ENCODE measurements around the gene SHROOM2.
"Not testable (repeated sequence)": the region's sequence is repeated elsewhere in the genome, so short reads cannot be mapped to it uniquely, and the experiment has no call there.

The SHROOM2 gene

GRCh38 chrX:9785944-9786797 lies at the start of gene SHROOM2:
Gene SHROOM2 (plus strand): TSS chrX:9786429. CDS start chrX:9786546, 117 bp downstream.
- no peak for DNase-seq

- no peak for DNase-seq
Observed at GRCh38 chrX:9737363-9737762, 48.9 kb upstream of the SHROOM2 start.

GRCh38 chrX:9738151-9738550 lies 48.1 kb upstream of the SHROOM2 start:
- no peak for DNase-seq

GRCh38 chrX:9739130-9739529 lies 47.1 kb upstream of the SHROOM2 start:
- no peak for DNase-seq

DNA sequence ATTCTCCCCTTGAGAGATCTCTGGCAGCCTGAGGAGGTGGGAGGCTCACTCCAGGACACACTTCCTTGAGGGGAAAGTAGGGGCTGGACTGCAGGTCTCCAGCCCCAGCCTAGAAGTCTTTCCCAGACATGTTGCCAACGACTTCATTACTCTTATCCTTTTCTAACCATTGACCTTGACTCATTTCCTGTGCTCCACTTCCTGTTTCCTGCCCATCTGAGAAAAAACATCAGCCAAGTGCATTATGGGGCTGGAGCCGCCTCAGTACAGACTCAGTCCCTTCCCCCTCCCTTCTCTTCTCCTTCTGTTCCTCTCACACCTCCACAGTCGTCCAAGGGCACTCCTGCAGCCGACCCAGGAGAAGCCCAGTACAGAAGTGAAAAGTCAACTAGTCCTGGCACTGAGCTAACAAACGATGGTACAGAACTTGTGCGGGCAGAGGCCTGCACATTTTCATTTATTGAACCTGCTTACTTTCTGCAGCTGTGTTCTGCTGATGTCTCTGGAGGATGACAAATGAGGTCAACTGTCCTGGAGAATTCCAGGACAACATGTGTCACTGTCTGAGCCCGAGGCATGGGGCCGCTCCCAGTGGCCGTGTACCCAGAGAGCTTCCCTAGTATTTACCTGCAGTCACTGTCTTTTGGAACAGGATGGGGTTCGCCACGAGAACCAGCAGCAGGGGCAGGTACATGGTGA lies 40.7 kb upstream of the SHROOM2 start:
- DNase-seq, result no peak

DNA sequence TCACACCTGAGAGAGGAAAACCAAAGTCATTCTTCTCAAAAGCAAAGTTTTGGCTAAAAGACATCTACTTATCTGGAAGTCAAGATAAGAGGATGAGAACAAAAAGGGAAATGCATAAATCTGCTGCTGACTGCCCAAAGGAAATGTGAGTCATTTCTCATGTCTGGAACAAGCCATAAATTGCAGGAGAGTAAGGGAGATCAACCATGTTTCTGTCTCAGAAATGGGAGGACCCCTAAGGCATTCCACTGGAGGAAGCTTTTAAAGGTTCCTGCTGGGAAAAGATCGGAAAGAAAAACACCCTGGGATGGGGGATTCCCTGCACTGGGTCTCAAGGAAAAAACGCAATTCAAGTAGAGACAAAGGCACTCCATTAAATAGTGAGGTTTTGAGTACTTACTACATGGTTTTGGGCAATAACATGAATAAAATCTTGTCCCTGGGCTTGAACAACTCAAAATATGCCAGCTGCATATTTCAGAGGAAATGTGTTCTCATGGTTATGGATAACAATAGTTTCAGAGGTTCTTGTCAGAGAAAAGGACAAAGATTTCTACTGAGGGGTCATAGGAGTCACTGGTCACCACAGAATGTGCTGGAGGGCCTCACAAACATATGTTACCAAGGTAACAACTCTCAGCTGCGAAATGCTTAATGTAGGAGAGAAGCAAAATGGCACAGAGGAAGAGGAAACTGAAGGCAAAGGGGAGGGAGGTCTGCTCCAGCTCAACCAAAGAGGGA lies 39.9 kb upstream of the SHROOM2 start:
- DNase-seq, result no peak

GRCh38 chrX:9747644-9748043 lies 38.6 kb upstream of the SHROOM2 start:
- no peak for DNase-seq

- DNase-seq, result no peak
Observed at GRCh38 chrX:9749146-9749692, 37.0 kb upstream of the SHROOM2 start.

DNA sequence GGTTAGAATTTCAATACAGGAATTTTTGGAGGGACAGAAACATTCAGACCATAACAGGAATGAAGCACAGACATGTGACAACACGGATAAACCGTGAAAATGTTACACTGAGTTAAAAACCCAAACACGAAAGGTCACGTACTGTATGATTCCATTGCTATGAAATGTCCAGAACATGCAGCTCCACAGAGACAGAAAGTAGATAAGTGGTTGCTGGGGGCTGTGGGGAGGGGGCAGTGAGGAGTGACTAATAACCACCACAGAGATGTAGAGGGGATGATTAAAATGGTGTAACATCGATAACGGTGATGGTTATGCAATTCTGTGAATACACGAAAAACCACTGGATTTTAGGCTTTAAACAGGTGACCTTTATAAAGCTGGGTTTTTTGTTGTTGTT lies 28.9 kb upstream of the SHROOM2 start:
- DNase-seq, result no peak

DNA sequence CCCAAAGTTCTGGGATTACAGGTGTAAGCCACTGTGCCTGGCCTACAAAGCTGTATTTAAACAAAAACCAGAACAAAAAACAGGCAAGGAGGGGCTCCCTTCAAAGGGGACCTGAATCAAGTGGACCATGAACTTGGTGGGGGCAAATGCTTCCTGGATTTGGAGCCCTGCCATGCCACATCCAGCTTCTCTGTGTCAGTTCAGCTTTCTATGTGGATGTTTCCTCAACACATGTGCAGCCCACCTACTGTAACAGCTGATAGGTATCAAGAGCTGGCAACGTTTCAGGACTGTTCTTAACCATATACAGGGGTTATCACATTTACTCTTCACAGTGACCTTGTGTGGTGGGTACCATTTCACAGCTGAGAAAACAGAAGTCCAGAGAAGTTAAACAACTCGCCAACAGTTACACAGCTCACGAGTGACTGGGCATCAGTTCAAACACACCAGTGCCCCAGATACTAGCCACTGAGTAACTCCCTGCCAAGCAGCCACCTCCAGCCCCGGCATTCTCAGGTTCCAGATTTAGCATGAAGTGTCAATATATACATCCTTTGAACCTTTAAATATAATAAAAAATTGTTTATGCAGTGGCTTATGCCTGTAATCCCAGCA lies 28.1 kb upstream of the SHROOM2 start:
- DNase-seq, result no peak

GRCh38 chrX:9759337-9759736 lies 26.9 kb upstream of the SHROOM2 start:
- no peak for DNase-seq

GRCh38 chrX:9765072-9765736 lies 21.0 kb upstream of the SHROOM2 start:
- DNase-seq, result no peak

- DNase-seq, result no peak
Observed at GRCh38 chrX:9765737-9766097, 20.5 kb upstream of the SHROOM2 start, which contains the start of gene GPR143. Gene GPR143 (minus strand): TSS chrX:9765847. CDS start chrX:9765817, 30 bp downstream.

GRCh38 chrX:9767375-9767774 lies 18.9 kb upstream of the SHROOM2 start:
- no peak for DNase-seq

GRCh38 chrX:9768321-9768839 lies 17.8 kb upstream of the SHROOM2 start:
- DNase-seq, result not testable (repeated sequence)

DNA sequence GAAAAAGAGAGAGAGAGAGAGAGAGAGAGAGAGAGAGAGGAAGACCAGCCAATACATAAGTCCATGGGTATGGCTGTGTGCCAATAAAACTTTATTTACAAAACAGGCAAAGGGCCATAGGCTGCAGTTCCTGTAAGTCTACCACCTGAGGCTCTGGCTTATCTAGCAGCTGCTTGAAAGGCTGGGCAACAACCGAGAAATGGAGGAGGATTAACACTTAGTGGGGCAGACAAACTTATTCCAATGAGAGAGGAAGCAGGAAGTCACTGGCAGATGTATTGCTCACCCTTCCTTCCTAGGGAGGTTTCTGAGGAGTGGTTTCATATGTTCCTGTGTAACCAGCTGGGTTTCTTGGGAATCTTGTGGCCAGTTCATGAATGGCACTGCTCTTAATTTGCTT lies 15.9 kb upstream of the SHROOM2 start:
- DNase-seq, result no peak

GRCh38 chrX:9772943-9773342 lies 13.3 kb upstream of the SHROOM2 start:
- DNase-seq, result no peak

- DNase-seq, result no peak
Observed at GRCh38 chrX:9775930-9776329, 10.3 kb upstream of the SHROOM2 start.

GRCh38 chrX:9781941-9782340 lies 4.3 kb upstream of the SHROOM2 start:
- no peak for DNase-seq

DNA sequence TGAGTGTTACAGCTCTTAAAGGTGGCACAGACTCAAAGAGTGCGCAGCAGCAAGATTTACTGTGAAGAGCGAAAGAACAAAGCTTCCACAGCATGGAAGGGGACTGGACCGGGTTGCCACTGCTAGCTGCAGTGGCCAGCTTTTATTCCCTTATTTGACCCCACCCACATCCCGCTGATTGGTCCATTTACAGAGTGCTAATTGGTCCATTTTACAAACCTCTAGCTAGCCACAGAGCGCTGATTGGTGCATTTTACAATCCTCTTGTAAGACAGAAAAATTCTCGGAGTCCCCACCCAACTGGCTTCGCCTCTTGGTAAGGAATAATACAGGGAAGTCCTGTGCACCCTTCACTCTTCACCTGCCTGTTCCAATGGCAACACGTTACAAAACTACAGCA lies 1.9 kb upstream of the SHROOM2 start:
- DNase-seq, result no peak

GRCh38 chrX:9785254-9785943 lies 830 bp upstream of the SHROOM2 start:
- no peak for DNase-seq
